ENCODE measurements around the gene BPIFB6.

- no peak for TF ChIP-seq CTCF (IDR thresholded peaks at IDR 0.05; ENCODE audit: extremely low read depth in 1 of 2, insufficient read depth in 1 of 2, low read depth in 1 of 2, low read length in 2 of 2)
- no peak for TF ChIP-seq EZH2 (IDR thresholded peaks at IDR 0.05; ENCODE audit: borderline replicate concordance, low read depth, low read length, severe bottlenecking)
- TF ChIP-seq POLR2AphosphoS5 (IDR thresholded peaks at IDR 0.05; ENCODE audit: insufficient read depth, low read depth, low read length): no peak
- TF ChIP-seq POLR2A (IDR thresholded peaks at IDR 0.05; ENCODE audit: low read depth, low read length): no peak
- no peak for TF ChIP-seq FOS (IDR thresholded peaks at IDR 0.05; ENCODE audit: borderline replicate concordance, insufficient read depth, low read length)
These were observed 28.4 kb downstream of the BPIFB6 start for GRCh38 chr20:33059741-33060390.

Data from endothelial cell of umbilical vein (primary cell).